ENCODE measurements around the gene AGMO. TPM values are rescaled to one million over a fixed set of nuclear protein-coding genes. Genes with fewer than 3 reads are reported as not detected.

AGMO gene
- total RNA-seq, result 0.98 TPM

GRCh38 chr7:15561835-15562234 is at the start of gene AGMO:
AGMO (minus strand) TSS chr7:15562015.
- intact Hi-C loops (cut with DNase I), result no loop called here
- Histone ChIP-seq H3K27me3 (no peaks in the 10 kb centered on the region), H3K4me3 (no peak within 1 kb of the TSS), H3K36me3 (no peaks in the 10 kb centered on the region), H3K27ac (no peak within 1 kb of the TSS), H3K4me1 (no peaks in the 10 kb centered on the region), H3K9me3 (no peaks in the 10 kb centered on the region)
- no peak for TF ChIP-seq CTCF (IDR thresholded peaks at IDR 0.05)
- no peak for DNase-seq (ENCODE audit: extremely low spot score in 2 of 2)

DNA sequence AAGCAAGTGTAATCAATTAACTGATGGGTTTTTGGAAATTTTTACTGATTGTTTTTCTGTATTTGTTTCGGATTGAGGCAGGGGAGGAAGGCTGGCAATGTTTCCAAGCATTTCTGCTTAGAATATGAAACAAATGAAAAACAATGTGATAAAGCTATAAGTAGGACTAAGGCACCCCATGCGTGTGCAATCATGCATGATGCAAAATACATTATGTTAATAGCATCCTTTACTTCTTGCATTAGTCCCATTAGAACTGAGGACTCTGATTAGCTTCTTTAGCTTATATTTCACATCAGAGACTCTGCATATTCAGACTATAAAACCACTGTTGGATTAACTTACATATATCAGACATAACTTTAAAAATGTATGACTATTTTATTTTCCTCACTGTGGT is 48.7 kb upstream of the AGMO start:
- Histone ChIP-seq H3K27ac (no peak overlapping the region), H3K9me3 (no peaks in the 10 kb centered on the region), H3K4me1 (no peaks in the 10 kb centered on the region), H3K36me3 (no peaks in the 10 kb centered on the region), H3K4me3 (no peak overlapping the region), H3K27me3 (no peaks in the 10 kb centered on the region)
- intact Hi-C loops (cut with DNase I), result no loop called here
- no peak for DNase-seq (ENCODE audit: extremely low spot score in 2 of 2)
- TF ChIP-seq CTCF (IDR thresholded peaks at IDR 0.05) (no peak), POLR2A (IDR thresholded peaks at IDR 0.05) (no peak)

- H3K4me3 ChIP-seq, result no peak overlapping the region
- H3K36me3 ChIP-seq, result no peaks in the 10 kb centered on the region
- no peak overlapping the region for H3K27ac ChIP-seq
- intact Hi-C loops (cut with DNase I), result no loop called here
- no peaks in the 10 kb centered on the region for H3K27me3 ChIP-seq
- no peaks in the 10 kb centered on the region for H3K4me1 ChIP-seq
- no peak for DNase-seq (ENCODE audit: extremely low spot score in 2 of 2)
- no peaks in the 10 kb centered on the region for H3K9me3 ChIP-seq
- TF ChIP-seq CTCF (IDR thresholded peaks at IDR 0.05) (no peak), POLR2AphosphoS5 (IDR thresholded peaks at IDR 0.05; ENCODE audit: insufficient read depth in 1 of 2, low read depth in 1 of 2) (no peak), POLR2A (IDR thresholded peaks at IDR 0.05) (no peak)
Measured at GRCh38 chr7:15609287-15609686, 47.5 kb upstream of the AGMO start.

DNA sequence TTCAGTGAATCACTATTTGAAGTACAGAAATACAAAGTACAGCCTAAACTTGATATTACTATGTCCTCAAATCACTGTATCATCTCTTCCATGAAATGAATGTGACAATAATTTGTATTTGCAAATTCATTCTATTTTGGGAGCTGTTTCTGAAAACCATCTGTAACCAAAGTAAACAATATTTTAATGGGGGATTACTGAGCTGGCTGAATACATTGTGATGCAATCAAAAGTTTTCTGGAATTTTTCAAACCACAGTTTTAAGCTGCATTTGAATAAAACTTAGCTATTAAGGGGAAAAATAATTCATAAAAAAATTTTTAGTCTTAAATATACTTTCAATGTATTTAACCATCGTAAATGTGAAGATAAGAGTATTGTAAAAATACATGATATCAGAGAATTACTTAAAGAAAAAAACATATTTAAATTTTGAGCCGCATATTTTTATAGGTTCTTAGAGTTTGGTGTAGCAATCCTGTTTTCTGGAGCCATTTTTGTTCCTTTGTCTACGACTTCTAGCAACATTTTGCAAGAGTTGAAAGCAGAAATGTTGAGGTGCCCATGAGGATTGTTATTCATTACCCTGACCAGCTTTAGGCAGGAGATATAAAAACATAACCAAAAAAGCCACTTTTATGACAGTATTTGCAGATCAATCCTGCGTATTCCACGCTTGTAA is 45.9 kb upstream of the AGMO start:
- H3K4me3 ChIP-seq, result no peak overlapping the region
- no peak overlapping the region for H3K27ac ChIP-seq
- no peaks in the 10 kb centered on the region for H3K4me1 ChIP-seq
- no peaks in the 10 kb centered on the region for H3K36me3 ChIP-seq
- no peak for TF ChIP-seq POLR2AphosphoS5 (IDR thresholded peaks at IDR 0.05; ENCODE audit: insufficient read depth in 1 of 2, low read depth in 1 of 2)
- TF ChIP-seq POLR2A (IDR thresholded peaks at IDR 0.05), result no peak
- no peak for TF ChIP-seq CTCF (IDR thresholded peaks at IDR 0.05)
- no peak for DNase-seq (ENCODE audit: extremely low spot score in 2 of 2)
- no peaks in the 10 kb centered on the region for H3K27me3 ChIP-seq
- no peaks in the 10 kb centered on the region for H3K9me3 ChIP-seq
- intact Hi-C loops (cut with DNase I), result no loop called here

DNA sequence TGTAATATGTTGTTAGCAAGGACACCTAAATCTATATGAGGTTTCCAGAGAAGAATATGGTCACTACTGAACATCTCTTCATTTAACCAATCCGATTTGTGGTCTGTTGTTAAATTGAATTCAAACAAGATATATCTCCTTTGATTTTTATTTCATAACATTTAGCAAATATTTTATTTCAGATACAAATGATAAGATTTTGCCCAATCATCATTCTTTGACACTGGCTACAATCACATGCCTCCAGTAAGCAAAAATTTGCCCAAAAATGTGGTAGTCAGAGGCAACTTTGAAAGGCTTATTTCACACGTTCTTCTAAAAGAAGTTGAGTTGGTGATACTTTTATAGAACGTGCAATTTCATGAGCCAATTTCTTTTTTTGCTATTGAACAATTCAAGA is 44.7 kb upstream of the AGMO start:
- no peak overlapping the region for H3K4me3 ChIP-seq
- H3K9me3 ChIP-seq, result no peaks in the 10 kb centered on the region
- no peak for TF ChIP-seq POLR2A (IDR thresholded peaks at IDR 0.05)
- TF ChIP-seq POLR2AphosphoS5 (IDR thresholded peaks at IDR 0.05; ENCODE audit: insufficient read depth in 1 of 2, low read depth in 1 of 2), result no peak
- no peaks in the 10 kb centered on the region for H3K36me3 ChIP-seq
- no peak overlapping the region for H3K27ac ChIP-seq
- no peaks in the 10 kb centered on the region for H3K4me1 ChIP-seq
- no peaks in the 10 kb centered on the region for H3K27me3 ChIP-seq
- DNase-seq (ENCODE audit: extremely low spot score in 2 of 2), result no peak
- intact Hi-C loops (cut with DNase I), result no loop called here
